ENCODE measurements around the gene TWIST2. TPM values are rescaled to one million over a fixed set of nuclear protein-coding genes. Genes with fewer than 3 reads are reported as not detected.

Gene TWIST2
- total and polyA plus RNA-seq, 9 of the 15 experiments (the other 6 are each of a cell fraction or from before 2014, with no cell fraction given), result not detected

DNA sequence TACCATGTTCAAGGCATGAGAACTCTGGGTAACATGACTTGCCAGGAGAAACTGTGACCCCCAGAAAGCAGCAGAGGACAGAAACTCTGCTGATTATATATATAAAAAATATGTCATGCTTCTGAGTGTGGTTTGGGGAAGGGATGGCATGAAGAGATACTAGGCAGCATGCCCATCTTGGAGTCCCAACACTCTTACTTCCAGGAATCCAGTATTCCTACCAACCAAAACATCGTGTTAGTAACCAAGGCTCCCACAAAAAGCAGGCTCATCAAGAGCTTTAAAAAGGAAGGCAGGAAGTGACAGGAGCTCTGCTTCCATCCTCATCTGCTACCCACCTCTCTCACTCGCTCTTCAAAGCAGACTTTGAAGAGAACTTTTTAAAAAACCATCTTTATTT lies 31.6 kb upstream of the TWIST2 start (continued):
- TF ChIP-seq, protein P1, sequence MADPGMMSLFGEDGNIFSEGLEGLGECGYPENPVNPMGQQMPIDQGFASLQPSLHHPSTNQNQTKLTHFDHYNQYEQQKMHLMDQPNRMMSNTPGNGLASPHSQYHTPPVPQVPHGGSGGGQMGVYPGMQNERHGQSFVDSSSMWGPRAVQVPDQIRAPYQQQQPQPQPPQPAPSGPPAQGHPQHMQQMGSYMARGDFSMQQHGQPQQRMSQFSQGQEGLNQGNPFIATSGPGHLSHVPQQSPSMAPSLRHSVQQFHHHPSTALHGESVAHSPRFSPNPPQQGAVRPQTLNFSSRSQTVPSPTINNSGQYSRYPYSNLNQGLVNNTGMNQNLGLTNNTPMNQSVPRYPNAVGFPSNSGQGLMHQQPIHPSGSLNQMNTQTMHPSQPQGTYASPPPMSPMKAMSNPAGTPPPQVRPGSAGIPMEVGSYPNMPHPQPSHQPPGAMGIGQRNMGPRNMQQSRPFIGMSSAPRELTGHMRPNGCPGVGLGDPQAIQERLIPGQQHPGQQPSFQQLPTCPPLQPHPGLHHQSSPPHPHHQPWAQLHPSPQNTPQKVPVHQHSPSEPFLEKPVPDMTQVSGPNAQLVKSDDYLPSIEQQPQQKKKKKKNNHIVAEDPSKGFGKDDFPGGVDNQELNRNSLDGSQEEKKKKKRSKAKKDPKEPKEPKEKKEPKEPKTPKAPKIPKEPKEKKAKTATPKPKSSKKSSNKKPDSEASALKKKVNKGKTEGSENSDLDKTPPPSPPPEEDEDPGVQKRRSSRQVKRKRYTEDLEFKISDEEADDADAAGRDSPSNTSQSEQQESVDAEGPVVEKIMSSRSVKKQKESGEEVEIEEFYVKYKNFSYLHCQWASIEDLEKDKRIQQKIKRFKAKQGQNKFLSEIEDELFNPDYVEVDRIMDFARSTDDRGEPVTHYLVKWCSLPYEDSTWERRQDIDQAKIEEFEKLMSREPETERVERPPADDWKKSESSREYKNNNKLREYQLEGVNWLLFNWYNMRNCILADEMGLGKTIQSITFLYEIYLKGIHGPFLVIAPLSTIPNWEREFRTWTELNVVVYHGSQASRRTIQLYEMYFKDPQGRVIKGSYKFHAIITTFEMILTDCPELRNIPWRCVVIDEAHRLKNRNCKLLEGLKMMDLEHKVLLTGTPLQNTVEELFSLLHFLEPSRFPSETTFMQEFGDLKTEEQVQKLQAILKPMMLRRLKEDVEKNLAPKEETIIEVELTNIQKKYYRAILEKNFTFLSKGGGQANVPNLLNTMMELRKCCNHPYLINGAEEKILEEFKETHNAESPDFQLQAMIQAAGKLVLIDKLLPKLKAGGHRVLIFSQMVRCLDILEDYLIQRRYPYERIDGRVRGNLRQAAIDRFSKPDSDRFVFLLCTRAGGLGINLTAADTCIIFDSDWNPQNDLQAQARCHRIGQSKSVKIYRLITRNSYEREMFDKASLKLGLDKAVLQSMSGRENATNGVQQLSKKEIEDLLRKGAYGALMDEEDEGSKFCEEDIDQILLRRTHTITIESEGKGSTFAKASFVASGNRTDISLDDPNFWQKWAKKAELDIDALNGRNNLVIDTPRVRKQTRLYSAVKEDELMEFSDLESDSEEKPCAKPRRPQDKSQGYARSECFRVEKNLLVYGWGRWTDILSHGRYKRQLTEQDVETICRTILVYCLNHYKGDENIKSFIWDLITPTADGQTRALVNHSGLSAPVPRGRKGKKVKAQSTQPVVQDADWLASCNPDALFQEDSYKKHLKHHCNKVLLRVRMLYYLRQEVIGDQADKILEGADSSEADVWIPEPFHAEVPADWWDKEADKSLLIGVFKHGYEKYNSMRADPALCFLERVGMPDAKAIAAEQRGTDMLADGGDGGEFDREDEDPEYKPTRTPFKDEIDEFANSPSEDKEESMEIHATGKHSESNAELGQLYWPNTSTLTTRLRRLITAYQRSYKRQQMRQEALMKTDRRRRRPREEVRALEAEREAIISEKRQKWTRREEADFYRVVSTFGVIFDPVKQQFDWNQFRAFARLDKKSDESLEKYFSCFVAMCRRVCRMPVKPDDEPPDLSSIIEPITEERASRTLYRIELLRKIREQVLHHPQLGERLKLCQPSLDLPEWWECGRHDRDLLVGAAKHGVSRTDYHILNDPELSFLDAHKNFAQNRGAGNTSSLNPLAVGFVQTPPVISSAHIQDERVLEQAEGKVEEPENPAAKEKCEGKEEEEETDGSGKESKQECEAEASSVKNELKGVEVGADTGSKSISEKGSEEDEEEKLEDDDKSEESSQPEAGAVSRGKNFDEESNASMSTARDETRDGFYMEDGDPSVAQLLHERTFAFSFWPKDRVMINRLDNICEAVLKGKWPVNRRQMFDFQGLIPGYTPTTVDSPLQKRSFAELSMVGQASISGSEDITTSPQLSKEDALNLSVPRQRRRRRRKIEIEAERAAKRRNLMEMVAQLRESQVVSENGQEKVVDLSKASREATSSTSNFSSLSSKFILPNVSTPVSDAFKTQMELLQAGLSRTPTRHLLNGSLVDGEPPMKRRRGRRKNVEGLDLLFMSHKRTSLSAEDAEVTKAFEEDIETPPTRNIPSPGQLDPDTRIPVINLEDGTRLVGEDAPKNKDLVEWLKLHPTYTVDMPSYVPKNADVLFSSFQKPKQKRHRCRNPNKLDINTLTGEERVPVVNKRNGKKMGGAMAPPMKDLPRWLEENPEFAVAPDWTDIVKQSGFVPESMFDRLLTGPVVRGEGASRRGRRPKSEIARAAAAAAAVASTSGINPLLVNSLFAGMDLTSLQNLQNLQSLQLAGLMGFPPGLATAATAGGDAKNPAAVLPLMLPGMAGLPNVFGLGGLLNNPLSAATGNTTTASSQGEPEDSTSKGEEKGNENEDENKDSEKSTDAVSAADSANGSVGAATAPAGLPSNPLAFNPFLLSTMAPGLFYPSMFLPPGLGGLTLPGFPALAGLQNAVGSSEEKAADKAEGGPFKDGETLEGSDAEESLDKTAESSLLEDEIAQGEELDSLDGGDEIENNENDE (IDR thresholded peaks at IDR 0.05; ENCODE audit: low read depth, low read length), result no peak
- no peak for TF ChIP-seq ZKSCAN1 (IDR thresholded peaks at IDR 0.05; ENCODE audit: low read depth, low read length)
- no peak for TF ChIP-seq MAFK (IDR thresholded peaks at IDR 0.05; ENCODE audit: low read length)
- TF ChIP-seq CBFA2T3 (IDR thresholded peaks at IDR 0.05), result no peak
- TF ChIP-seq, protein P2, sequence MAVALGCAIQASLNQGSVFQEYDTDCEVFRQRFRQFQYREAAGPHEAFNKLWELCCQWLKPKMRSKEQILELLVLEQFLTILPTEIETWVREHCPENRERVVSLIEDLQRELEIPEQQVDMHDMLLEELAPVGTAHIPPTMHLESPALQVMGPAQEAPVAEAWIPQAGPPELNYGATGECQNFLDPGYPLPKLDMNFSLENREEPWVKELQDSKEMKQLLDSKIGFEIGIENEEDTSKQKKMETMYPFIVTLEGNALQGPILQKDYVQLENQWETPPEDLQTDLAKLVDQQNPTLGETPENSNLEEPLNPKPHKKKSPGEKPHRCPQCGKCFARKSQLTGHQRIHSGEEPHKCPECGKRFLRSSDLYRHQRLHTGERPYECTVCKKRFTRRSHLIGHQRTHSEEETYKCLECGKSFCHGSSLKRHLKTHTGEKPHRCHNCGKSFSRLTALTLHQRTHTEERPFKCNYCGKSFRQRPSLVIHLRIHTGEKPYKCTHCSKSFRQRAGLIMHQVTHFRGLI (CRISPR knock-in tag; IDR thresholded peaks at IDR 0.05), result no peak
- TF ChIP-seq ZC3H4 (CRISPR knock-in tag; IDR thresholded peaks at IDR 0.05; ENCODE audit: borderline replicate concordance), result no peak
- no peak for TF ChIP-seq KDM4B (IDR thresholded peaks at IDR 0.05; ENCODE audit: borderline replicate concordance in 2 of 2, low read depth in 1 of 2)
- TF ChIP-seq, protein P3, sequence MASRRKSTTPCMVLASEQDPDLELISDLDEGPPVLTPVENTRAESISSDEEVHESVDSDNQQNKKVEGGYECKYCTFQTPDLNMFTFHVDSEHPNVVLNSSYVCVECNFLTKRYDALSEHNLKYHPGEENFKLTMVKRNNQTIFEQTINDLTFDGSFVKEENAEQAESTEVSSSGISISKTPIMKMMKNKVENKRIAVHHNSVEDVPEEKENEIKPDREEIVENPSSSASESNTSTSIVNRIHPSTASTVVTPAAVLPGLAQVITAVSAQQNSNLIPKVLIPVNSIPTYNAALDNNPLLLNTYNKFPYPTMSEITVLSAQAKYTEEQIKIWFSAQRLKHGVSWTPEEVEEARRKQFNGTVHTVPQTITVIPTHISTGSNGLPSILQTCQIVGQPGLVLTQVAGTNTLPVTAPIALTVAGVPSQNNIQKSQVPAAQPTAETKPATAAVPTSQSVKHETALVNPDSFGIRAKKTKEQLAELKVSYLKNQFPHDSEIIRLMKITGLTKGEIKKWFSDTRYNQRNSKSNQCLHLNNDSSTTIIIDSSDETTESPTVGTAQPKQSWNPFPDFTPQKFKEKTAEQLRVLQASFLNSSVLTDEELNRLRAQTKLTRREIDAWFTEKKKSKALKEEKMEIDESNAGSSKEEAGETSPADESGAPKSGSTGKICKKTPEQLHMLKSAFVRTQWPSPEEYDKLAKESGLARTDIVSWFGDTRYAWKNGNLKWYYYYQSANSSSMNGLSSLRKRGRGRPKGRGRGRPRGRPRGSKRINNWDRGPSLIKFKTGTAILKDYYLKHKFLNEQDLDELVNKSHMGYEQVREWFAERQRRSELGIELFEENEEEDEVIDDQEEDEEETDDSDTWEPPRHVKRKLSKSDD (conservative IDR thresholded peaks at IDR 0.05; ENCODE audit: low read length), result no peak
- no peak for TF ChIP-seq ARNT (IDR thresholded peaks at IDR 0.05)
- TF ChIP-seq PHB (CRISPR knock-in tag; IDR thresholded peaks at IDR 0.05), result no peak
- TF ChIP-seq, protein P4, sequence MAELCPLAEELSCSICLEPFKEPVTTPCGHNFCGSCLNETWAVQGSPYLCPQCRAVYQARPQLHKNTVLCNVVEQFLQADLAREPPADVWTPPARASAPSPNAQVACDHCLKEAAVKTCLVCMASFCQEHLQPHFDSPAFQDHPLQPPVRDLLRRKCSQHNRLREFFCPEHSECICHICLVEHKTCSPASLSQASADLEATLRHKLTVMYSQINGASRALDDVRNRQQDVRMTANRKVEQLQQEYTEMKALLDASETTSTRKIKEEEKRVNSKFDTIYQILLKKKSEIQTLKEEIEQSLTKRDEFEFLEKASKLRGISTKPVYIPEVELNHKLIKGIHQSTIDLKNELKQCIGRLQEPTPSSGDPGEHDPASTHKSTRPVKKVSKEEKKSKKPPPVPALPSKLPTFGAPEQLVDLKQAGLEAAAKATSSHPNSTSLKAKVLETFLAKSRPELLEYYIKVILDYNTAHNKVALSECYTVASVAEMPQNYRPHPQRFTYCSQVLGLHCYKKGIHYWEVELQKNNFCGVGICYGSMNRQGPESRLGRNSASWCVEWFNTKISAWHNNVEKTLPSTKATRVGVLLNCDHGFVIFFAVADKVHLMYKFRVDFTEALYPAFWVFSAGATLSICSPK (IDR thresholded peaks at IDR 0.05; ENCODE audit: borderline replicate concordance), result no peak

All from K562 (cell line).